CD4-positive, alpha-beta T cell treated with Interleukin-4 for 4 hours (primary cell): ENCODE results near the gene MANEAL.

Experiments
- DNase-seq: peaks from one replicate; pipeline ENCODE4 v3.0.0-alpha.2; 2020

The MANEAL gene

GRCh38 chr1:37792943-37793686, 532 bp upstream of the MANEAL start:
- DNase-seq, result no peak

GRCh38 chr1:37794372-37795339, 1.0 kb downstream of the MANEAL start:
- no peak for DNase-seq

- peak; percentile 24 for DNase-seq
Observed at GRCh38 chr1:37795340-37796125, 1.9 kb downstream of the MANEAL start.

GRCh38 chr1:37797750-37798345, 4.2 kb downstream of the MANEAL start:
- DNase-seq, result no peak

GRCh38 chr1:37802439-37802838, 8.8 kb downstream of the MANEAL start:
- no peak for DNase-seq

GRCh38 chr1:37807220-37807554, 13.5 kb downstream of the MANEAL start:
- DNase-seq, result no peak

GRCh38 chr1:37807555-37808368, 14.1 kb downstream of the MANEAL start, which contains the start of the genes C1orf122 and YRDC:
Gene C1orf122 (plus strand): TSS chr1:37807790. CDS start chr1:37808405, 615 bp downstream.
Gene YRDC (minus strand): TSS chr1:37808208. CDS start chr1:37808180, 28 bp downstream.
- peak; percentile 89 for DNase-seq

GRCh38 chr1:37808369-37809319, 15.0 kb downstream of the MANEAL start:
- DNase-seq, result no peak

GRCh38 chr1:37809942-37810341, 16.3 kb downstream of the MANEAL start:
- DNase-seq, result no peak

- peak; percentile 76 for DNase-seq
Observed at GRCh38 chr1:37811027-37811655, 17.5 kb downstream of the MANEAL start.

- no peak for DNase-seq
Observed at GRCh38 chr1:37813529-37814145, 20.0 kb downstream of the MANEAL start.

- DNase-seq, result no peak
Observed at GRCh38 chr1:37814252-37814651, 20.6 kb downstream of the MANEAL start.

- no peak for DNase-seq
Observed at GRCh38 chr1:37817481-37817880, 23.8 kb downstream of the MANEAL start.

GRCh38 chr1:37821481-37821880, 27.8 kb downstream of the MANEAL start:
- DNase-seq, result no peak

- no peak for DNase-seq
Observed at GRCh38 chr1:37822906-37823815, 29.5 kb downstream of the MANEAL start.

GRCh38 chr1:37824001-37824400, 30.4 kb downstream of the MANEAL start:
- DNase-seq, result no peak

GRCh38 chr1:37825506-37825905, 31.9 kb downstream of the MANEAL start:
- DNase-seq, result no peak

GRCh38 chr1:37828410-37829074, 34.9 kb downstream of the MANEAL start:
- DNase-seq, result no peak
